GM19043 (cell line): ENCODE data around the gene ARHGEF11.

ENCODE experiments used
- ATAC-seq: cut with Tn5 transposase; IDR thresholded peaks from one replicate; pipeline ENCODE4 v1.9.1; 2021; ENCODE audit warnings: low read depth; ENCODE audit not compliant: unreplicated experiment

Gene ARHGEF11

DNA sequence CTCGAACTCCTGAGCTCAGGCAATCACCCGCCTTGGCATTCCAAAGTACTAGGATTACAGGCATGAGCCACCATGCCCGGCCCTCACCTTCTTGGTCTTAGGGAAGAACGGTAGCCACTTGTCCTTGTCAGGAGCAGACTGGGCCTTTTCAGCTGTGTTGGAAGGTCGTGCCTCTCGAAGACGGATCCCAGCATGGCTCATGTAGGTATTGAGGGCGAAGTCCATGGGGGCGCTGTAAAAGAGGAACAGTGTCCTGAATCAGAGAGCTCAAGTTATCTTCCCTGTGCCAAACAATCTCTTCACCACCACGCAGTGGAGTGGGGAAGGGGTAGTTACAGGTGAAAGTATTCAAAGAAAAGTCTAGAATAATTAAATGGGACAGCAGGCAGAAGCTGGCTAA, 89.2 kb downstream of the ARHGEF11 start:
- no peak for ATAC-seq

DNA sequence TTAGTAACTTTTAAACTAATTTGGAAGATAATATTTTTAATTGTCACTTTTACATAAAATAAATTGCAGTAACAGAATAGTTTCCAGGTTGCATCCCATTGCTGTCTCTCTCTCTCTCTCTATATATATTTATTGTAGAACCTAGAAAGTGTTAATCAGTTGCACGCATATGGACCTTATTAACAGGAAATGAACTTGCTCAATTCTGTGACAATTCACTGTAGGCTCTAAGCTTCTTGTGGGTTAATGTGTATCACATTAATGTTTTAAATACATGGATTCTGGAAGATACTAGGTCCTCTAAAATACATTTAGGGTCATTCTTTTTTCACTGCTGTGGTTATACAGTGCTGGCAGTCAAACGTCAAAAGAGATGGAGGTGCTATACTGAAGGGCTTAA, 92.0 kb downstream of the ARHGEF11 start:
- no peak for ATAC-seq

- no peak for ATAC-seq
These were observed 94.2 kb downstream of the ARHGEF11 start for GRCh38 chr1:156951371-156951770.

DNA sequence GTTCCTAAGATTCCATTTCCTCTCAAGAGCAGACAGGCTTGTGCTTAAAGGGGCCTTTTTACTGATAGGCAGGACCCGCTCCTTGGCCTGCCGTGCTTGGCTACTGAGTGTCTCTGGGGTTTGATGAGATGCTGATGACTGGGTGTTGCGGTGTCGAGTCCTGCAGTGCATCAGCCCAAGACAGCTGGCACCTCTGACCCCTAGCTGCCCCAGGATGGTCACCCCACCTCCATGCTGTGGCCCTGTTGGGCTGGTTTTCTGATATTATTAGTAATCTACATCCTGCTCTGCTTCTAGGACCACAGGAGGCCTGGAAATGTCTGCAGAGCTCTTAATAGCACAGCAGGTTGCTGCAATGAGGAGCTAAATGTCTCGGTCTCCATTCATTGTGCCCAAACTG, 96.4 kb downstream of the ARHGEF11 start:
- ATAC-seq = no peak

DNA sequence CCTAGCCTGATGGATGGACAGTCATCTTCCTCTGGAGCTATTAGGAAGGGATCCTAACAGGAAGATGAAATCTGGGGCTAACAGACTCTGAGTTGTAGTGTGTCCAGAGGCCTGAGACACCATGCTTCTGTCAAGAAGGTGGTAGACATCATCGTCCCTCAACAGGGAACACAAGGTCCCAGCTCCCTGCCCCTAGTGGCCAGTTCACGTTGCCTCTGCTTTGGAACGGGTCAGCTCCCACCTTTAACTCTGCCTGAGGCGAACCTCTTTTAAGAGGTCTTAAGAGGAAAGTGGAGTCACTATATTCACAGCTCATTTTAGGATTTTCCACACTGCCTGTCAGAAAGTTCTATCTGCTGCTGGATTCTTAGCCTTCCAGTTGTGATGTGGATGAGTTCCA, 96.8 kb downstream of the ARHGEF11 start:
- ATAC-seq = no peak

DNA sequence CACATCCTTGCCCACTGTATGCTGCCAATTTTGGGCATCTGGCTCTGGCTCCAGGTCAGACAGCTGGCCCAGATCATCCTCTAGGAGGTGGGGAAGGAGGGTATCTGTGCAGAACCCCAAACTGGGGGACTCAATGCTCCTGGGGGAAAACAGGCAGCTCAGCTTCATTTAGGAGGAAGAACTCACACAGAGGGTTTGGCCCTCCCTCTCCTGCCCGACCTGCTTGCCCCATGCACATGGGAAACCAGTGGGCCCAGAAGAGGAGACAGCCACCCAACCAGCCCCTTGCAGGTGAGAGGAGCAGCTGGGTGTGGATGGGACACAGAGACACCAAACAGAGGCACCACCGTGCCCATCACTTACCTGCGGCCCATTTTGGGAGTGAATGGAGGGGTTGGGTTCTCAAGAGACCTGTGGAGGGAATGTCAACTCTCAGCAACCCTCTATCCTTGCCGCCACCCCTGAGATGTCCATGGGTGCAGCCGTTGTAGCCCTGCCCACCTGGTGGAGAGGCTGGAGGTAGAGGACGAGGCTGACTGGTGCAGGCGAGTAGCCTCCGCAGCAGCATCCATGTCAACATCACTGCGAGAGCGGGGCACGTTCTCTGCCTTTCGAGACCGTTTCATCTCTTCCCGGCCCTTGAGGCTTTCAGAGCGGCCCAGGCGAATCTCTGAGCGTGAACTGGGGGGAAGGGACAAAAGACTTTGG, 97.6 kb downstream of the ARHGEF11 start:
- ATAC-seq = no peak

DNA sequence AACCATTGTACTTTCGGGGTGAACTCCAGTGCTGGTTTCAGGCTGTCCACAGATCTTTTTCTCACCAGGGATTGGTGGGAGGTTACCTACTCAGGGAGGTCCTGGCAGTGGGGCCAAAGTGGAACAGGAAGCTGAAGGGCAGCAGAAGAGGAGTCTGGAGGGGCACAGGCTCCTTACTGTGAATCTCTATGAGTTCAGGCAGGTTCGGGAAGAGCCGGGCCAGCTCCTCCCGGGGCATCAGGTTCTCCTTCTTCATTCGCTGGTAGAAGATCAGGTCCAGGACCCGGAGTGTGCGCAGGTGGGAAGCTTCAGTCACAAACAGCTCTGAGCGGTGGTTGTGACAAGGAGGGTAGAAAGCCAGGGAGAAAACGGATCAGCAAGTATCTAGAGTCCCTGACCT, 98.4 kb downstream of the ARHGEF11 start:
- ATAC-seq = no peak

- ATAC-seq = no peak
These were observed 99.5 kb downstream of the ARHGEF11 start for GRCh38 chr1:156945881-156946661.

DNA sequence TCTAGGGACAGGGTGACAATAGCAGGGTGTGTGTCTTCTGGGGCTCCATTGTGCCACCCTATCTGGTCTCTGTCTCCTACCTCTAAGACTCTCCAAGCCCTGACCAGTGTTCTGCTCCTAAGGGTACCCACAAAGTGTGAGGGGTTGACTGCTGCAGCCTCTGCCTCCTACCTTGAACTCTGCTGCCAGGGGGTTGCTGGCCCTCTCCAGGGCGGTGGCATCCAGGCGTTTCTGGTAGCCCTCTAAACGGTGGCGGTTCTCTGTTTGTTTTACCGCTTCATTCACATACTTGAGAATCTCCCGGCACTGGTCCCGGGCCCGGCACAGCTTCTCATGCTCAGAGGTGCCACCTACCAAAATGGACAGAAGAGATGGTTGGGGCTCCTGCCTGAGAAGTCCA, 100.7 kb downstream of the ARHGEF11 start:
- no peak for ATAC-seq

DNA sequence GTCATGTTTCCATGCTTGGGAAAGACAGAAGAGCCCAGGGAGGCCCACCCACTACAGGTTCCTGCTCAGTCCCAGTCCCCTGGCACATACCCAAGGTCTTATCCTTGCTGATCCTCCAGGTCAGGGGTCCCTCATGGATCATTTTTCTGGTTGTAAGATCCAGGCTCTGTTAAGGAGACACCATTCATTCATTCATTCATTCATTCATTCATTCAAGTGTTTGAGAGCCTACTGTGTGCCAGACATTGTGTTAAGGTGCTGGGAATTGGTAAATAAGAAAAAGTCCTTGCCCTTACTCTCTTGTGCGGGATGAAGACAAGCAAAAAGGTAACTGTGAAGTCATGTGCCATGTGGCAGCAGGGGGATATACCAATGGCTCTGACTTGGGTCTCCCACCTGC, 101.3 kb downstream of the ARHGEF11 start:
- ATAC-seq = no peak

DNA sequence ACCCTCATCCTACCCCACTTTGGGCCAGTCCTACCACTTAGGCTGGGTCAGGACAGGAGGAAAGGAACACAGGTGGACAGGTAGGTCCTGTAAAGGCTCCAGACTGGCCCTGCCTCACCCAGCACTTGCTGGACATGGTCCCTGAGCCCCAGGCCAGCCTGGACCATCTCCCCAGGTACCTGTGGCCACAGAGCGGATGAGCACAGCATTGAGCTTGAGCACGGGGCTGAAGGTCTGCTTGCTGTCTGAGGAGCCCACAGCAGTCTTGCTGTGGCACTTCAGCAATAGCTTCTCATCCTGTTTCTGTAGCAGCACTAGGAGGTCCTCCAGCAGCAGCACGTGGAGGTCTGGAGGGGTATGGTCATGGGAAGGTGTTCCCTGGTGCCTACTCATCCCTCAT, 101.8 kb downstream of the ARHGEF11 start:
- ATAC-seq = no peak

DNA sequence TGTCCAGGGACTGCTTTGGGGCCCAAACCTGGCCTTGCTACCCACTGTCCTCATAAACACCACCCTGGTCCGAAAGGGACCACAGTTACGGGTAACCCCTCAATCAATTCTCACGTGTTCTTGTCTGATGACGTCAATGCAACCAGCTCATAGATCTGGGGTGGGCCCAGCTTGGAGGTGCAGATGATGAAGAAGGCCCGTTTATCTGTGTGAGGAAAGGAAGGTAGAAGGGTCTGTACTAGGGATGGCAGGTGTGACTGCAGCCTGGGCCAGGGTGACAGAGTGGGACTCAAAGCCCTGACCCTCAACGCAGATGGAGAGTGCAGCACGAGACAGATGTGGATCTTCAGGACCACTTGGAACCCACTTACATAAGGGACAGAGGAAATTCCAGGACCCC, 103.0 kb downstream of the ARHGEF11 start:
- no peak for ATAC-seq

- no peak for ATAC-seq
These were observed 103.4 kb downstream of the ARHGEF11 start for GRCh38 chr1:156942176-156942575.

GRCh38 chr1:156941675-156942074, 103.9 kb downstream of the ARHGEF11 start:
- ATAC-seq = no peak

DNA sequence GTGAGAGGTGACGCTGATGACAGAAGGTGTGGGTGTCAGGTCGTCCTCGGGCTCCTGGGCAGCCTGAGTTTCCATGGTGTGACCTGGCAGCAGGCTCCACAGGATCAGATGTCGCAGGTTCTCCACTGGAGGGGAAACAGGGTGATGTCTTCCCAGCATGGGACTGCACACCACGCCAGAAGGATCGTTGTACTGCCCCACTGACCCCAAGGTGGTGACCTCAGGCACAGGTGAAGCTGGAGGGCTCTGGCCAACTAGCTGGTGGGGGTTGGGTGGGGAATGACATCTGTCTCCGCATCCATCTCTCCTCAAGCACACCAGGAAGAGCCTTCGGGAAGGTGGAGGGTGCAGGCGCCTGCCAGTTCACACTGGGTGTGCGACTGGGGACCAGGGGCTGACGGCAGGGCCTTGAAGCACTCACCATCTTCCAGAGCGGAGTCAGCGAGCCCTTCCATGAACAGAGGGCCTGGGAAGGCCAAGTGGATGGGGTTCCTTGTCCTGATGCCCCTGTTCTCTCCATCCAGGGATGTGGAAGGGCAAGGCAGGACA, 105.7 kb downstream of the ARHGEF11 start:
- ATAC-seq = no peak

- ATAC-seq = no peak
These were observed 106.7 kb downstream of the ARHGEF11 start for GRCh38 chr1:156938813-156939212.

- ATAC-seq = no peak
These were observed 107.7 kb downstream of the ARHGEF11 start for GRCh38 chr1:156937883-156938282.

- no peak for ATAC-seq
These were observed 108.8 kb downstream of the ARHGEF11 start for GRCh38 chr1:156936721-156937220.

GRCh38 chr1:156936191-156936590, 109.4 kb downstream of the ARHGEF11 start:
- no peak for ATAC-seq

- ATAC-seq = no peak
These were observed 109.9 kb downstream of the ARHGEF11 start for GRCh38 chr1:156935505-156936128.

DNA sequence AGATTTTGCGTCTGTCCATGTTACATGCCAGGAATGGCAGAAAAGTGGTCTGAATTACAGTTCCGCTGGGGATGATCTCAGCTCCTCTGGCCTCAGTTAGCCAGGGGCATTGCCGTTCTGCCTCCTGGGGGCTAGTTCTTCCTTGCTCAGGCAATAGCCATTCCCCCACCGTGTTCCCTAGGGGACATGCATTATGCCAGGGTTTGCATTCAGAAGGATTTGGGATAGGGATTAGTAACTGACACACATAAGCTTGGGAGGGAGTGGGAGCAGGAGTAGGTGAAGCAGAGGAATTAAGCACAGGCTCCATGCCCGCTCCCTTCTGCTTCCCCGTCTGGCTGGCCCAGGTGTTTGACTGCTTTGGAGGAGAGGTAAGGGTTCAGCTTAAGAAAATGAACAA, 112.4 kb downstream of the ARHGEF11 start:
- no peak for ATAC-seq
